HG02588 (cell line): ENCODE data around the gene IL37.
A peak's percentile ranks its signal among the peaks of the same experiment; 100 is the strongest.
"Not testable (repeated sequence)": the region's sequence is repeated elsewhere in the genome, so short reads cannot be mapped to it uniquely, and the experiment has no call there.

Experiments used
- ATAC-seq: cut with Tn5 transposase; IDR thresholded peaks from one replicate; pipeline ENCODE4 v1.9.1; 2021; ENCODE audit warnings: mild to moderate bottlenecking, moderate library complexity; ENCODE audit not compliant: unreplicated experiment

IL37 gene

DNA sequence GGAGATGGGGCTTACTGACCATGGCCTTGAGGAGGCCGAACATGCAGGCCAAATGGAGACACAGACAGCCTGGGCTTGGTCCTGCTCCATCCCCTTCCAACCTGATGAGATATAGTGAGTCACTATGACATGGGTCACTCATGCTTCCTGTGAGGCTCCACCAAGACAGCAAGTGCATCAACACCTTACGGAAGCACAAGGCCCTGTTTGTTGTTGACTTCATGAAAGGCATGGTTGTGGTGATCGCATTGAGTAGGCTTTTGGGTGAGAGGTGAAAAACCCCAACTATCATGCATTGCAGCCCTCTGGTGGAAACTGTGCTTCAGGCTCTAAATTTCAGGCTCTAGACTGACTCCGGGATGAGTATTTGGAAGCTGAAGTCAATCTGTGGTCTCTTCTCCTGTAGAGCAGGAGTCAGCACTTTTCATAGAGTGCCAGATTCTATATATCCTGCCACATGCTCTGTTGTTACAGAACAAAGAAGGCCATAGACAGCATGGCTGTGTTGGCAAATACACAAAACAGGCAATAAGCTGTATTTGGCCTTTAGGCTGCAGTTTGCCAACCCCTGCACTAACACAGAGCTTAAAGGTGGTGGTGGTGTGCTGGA, 10.1 kb downstream of the IL37 start:
- ATAC-seq: no peak

DNA sequence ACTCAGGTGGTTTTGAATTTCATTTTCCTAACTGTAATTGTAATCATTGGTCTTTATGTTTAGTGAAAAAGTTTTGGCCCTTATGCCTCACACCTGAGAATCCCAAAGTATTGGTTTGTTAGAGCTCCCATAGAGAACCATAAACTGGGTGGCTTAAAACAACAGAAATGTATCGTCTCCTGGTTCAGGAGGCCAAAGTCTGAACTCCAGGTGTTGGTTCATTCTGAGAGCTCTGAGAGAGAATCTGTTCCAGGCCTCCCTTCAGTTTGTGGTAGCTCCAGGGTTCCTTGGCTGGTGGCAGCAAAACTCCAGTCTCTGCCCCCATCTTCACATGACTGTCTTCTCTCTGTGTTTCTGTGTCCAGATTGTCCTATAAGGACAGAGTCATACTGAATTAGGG, 11.0 kb downstream of the IL37 start:
- no peak for ATAC-seq

DNA sequence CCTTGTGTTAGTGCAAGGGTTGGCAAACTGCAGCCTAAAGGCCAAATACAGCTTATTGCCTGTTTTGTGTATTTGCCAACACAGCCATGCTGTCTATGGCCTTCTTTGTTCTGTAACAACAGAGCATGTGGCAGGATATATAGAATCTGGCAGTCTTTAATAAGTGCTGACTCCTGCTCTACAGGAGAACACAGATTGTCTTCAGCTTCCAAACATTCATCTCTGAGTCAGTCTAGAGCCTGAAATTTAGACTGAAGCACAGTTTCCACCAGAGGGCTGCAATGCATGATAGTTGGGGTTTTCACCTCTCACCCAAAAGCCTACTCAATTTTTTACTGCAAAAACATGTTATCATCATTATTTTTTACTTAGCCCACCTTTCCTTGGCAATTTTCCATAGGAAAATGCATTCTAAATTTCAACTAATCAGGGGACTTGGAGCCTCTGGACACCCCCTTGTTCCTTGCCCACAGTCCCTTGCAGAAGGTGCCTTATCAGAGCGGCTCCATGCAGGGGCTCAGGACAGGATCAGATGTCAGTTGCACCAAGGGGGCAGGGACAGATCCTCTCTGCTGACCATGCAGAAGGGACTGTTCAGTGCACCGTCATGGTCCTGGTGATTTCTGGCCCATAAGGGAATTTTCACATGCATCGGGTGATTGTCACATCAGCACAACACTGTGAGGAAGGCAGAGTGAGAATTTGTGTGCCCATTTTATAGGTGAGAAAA, 12.4 kb downstream of the IL37 start:
- ATAC-seq: no peak

DNA sequence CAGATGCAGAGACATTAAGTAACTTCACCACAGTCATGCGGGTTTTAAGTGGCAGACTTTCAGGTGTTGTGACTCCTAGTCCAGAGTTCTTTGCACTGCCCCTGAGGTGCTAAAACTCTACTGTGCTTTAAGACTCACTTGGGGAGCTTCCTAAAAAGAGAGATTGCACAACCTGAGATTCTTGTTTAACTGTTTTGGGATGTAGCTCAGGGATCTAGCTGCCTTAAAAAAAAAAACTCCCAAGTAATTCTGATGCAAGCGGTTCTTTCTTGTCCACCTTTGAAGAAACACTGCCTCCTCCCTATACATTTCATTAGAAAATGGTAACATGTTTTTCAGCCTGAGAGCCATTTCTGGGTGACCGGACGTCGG, 13.0 kb downstream of the IL37 start:
- ATAC-seq: no peak

DNA sequence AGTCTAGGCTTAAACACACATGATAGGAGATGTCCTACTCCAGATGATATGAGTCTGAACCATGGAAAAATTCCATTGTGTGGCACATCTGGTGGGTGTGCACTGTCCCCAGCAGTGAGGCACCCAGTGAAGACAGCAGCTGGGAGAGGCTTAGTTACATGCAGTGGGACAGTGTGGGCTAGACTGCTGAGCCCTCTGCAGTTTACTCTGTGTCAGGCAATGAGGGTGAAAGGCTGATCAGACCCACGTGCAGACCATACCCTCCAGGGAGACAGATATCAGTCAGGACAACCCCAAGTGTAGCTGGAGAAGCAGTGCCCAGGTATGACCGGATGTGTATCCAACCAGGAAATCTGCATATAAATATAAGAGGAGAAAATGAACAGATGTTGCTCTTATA, 13.4 kb downstream of the IL37 start:
- no peak for ATAC-seq

DNA sequence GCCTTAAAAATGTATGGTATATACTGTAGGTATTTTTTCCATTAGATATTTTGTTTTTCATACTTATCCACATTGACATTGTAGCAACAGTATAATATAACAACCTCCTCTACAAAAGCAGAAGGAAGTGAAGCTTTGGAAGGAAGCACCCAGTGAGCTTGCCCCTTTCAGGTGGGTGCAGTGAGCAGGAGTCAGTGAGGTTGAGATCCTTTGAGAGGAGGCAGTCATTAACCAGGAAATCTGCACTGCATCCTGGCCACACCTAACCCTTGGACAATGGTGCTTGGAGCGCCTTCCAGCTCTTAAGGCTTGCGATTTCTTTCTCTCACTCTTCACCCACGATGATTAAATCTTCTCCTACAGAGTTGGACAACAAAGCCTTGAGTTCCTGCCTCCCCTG, 13.9 kb downstream of the IL37 start:
- no peak for ATAC-seq

DNA sequence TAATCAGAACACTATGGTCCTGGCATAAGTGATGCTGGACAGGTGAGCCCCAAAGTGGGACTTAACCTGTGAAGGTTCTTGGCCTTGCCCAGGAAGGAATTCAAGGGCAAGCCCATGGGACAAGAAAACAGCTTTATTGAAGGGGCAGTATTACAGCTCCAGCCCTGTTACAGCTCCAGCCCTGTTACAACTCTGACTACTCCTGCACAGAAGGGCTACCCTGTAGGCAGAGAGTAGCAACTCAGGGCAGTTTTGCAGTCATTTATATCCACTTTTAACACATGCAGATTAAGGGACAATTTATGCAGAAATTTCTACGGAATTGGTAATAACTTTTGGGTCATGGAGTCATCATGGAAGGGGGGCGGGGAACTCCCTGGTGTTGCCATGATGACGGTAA, 15.7 kb downstream of the IL37 start:
- no peak for ATAC-seq

DNA sequence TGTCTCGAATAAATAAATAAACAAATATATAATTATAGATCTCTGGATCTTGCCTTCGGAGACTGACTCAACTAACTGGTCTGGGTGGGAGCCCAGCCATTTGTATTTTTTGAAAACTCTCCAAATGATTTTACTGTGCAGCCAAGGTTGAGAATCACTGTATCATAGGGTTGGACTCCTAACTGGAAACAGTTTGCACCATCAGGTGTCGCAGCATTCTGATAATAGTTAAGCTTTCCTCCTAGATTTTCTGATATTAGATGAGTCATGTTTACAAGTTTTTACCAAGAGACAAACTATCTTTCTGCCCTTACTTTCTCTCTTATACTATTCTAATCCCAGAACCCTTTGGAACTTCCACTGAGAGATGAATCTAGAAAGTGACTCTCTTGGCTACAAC, 16.8 kb downstream of the IL37 start:
- ATAC-seq: no peak

DNA sequence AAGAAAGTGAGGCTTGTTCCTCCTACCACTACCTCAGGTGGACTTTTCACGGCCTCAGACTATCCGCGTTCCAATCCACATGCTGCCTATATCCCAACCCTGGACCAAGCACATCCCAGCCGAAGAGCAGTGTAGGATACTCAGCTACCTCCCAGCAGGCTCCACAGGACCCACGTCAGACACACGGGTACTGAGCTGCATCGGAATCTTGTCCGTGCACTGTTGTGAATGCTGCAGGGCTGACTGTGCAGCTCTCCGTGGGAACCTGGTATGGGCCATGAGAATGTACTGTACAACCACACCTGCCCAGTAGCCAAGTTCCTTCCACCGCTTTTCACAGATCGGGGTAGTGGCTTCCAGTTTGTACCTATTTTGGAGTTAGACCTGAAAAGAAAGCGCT, 22.3 kb downstream of the IL37 start:
- no peak for ATAC-seq

DNA sequence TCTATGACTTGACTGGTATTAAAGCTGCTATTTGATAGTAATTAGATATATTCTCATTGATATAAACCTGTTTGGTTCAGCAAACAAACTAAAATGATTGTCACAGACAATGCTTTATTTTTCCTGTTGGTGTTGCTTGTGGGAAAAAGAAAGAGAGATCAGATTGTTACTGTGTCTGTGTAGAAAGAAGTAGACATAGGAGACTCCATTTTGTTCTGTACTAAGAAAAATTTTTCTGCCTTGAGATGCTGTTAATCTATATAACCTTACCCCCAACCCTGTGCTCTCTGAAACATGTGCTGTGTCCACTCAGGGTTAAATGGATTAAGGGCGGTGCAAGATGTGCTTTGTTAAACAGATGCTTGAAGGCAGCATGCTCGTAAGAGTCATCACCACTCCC, 23.2 kb downstream of the IL37 start:
- not testable (repeated sequence) for ATAC-seq

DNA sequence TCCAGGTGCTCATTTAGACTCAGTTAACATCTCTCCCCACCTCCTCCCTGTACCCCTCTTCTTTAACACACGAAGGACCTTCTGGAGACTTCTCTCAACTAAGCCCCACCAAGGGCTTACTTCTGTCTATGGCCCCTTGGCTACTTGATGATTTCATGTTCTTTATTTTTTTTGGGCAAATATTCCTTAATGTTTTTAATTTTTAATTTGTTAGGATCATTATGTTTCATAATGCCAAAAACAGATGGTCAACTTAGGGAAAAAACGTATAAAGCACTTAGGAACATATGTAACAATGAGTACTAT, 25.9 kb downstream of the IL37 start:
- no peak for ATAC-seq

DNA sequence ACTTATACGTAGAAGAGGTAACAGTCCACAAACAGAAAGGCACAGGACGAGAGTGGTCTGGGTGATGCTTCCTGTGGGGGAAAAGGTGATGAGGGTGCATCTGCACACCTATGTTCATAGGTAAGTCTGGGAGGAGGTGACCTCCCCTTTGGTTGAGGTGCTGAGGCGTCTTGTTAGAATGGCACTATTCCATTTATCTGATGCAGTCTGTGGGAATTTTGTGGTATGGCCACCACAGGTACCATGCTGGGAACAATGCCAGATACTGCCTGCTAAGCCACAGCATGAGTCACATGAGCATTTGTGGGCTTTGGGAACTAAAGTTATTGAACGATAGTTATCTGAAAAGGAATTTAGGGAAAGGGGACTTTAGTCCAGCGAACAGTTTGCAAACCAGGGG, 27.9 kb downstream of the IL37 start:
- ATAC-seq: no peak

DNA sequence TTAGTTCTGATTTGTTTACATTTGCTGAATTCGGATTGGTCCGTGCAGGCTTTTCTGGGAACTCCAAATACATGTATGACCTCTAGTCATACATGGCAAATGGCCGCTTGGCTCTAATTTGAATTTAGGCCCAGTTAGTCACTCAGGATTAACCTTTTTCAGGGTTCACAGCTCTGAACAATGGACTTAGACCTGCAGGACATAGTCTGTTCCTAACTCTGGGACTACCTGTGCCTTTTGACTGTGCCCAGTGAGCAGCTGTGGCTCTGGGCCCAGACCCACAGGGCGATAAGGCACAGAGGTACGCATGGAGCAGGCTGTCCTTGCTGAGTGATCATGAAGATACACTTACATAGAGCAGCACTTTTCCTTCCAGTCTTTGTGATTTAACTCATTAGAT, 28.5 kb downstream of the IL37 start:
- ATAC-seq: no peak

DNA sequence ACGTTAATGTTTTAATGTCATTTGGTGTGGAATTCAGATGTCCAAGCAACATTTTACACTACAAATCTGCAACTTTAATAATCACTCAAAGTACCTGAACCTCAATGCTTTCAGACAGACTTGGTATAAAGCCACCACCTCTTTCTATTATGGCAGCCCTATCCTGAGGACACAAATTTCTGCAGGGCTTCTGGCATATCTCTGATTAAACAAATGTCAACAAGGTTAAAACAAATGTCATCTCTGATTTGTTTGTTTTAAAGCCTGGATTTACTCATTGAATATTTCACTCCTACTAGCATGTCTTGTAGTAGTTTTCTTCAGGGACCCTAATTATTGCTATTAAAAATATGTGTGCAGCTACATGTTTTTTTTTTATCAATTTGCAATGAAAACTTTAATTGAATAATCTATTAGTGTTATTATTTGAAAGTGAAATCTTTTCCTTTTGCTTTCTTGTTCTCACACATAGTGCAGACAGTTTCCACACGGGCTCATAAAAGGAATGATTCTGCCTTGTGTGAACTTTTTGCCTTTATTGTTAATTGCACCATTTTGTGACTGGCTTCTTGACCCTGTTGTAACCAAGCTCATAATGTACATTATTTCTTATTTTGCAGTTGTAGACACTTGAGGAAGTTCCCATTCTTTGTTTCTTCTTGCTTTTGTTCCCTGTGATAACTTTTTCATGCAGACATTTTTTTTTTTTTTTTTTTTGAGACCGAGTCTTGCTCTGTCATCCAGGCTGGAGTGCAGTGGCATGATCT, 30.1 kb downstream of the IL37 start:
- no peak for ATAC-seq

DNA sequence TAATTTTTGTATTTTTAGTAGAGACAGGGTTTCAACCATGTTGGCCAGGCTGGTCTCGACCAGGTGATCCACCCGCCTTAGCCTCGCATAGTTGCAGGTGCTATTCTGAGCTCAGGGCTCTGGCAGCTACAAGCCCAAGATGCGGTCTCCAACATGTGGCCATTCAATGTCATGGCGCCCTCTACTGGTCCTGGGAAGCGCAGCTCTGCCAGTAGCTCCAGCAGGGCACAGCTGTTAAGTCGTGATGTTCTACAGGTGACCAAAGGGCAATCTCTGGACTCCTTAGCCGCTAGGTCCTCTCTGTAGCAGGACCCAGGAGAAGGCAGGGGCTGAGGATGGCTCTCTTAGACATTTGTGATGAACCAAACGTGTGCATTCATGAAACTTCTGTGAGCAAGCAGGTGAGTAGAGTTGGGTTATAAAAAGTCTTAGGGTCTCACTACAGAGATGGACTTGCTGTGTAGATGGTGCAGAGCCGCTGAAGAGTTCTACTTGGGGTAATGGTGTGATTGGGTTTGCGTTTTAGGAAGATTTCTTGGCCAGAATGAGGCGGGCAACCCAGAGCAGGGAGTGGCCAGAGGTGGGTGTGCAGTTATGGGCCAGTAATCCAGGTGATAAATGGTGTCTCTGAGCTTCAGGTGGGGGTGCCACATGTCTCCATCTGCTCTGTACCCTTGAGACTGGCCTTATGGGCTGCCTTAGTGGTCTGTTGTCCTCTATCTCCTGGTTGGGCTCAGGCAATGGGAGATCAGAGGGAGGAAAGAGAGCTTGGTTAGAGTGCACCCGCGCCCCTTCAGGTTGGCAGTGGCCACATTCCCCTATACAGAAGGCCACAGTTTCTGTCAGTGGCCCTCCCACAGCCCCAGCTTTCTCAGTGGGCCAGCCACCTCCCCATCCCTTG, 31.0 kb downstream of the IL37 start:
- peak; percentile 82 for ATAC-seq

DNA sequence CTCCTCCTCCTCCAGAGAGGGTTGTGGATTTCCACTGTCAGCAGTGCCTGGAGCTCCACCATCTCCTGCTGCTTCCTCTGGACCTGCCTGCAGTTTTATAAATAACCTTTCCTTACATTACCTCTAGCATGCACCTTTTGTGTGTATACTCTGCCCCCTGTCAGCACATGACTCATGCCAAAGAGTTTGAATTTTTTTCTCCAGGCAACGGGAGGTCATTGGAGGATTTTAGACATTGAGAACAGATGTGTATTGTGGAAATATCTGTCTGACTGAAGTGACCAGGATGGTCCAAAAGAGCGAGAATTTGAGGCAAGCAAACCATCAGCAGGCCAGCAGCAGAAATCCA, 31.7 kb downstream of the IL37 start:
- no peak for ATAC-seq

DNA sequence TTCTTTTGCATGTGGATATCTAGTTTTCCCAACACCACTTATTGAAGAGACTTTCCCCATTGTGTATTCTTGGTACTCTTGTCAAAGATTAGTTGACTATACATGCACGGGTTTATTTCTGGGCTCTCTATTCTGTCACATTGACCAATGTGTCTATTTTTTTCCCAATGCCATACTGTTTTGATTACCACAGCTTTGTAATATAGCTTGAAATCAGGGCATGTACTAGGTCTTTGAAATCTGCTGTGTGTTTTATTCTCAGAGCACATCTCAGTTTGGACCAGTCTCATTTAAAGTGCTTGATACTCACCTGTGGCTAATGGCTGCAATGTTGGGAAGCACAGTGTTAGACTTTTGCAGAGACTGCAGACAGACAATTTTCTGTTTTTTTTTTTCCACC, 34.0 kb downstream of the IL37 start:
- ATAC-seq: no peak

DNA sequence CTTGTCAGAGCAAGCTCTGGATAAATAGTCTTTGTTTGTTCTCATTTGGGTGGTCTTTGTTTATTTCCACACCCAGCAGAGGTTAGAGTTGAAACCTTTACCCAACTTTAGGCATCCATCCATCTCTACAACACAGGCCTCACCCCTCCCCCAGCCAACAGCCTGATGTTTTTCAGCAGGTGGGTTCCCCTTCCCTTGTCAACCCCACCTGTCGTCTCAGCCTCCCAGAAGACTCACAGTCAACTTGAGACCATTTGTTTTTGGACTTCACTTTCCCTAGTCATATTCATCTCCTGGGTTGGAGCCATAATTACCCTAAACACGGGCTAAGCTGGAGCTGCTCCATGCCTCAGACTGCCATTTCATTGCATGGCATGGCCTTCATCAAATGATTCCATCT, 35.1 kb downstream of the IL37 start:
- ATAC-seq: no peak

DNA sequence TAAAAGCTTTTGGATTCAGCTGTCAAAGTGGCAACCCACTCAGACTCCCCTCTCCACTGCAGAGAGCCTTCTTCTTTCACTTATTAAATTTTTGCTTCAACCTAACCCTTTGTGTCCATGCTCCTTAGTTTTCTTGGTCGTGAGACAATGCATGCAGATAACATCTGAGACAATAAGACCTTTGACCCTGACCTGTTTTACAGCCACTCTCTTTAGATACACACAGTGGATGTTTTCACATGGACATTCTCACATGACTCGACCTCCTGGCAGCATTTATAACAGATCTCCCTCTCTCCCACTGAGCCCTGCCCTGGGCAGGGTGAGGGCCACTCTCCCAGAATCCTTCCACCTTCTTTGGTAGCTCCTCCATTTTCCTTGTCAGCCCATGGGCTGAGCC, 36.4 kb downstream of the IL37 start:
- ATAC-seq: no peak

DNA sequence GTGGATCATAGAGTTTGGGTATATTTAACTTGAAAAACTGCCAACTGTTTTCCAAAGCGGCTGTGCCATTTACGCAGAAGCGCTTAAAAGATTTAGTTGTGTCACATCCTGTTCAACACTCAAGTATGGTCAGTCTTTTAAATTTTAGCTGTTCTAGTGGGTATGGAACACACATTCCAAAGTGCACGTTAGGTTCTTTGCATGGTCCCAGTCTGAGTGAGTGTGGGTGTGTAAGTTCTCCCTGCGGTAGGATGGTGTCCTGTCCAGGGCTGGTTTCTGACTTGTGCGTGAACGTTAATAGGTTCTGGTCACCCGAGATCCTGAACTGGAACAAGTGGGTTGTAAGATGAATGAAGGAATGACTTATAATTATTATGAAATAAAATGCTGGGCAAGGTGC, 38.5 kb downstream of the IL37 start:
- no peak for ATAC-seq

DNA sequence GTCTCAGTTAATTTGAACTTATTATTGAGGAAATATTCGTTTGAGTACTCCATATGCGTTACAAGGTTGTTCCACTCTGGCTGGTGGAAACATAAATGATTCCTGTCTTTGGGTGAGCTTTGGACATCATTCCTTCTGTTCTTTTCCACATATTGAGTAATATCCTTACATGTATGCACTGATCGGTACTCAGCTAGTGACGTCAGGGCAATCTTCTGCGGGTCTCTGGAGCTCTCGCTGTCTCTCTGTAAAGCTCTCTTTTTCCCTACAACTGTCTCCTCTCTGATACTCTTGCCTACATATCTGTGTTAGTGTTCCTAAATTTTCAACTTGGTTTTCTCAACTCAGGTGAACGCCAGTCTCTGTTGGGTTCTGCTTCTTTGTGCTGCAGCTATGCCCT, 43.4 kb downstream of the IL37 start:
- no peak for ATAC-seq

DNA sequence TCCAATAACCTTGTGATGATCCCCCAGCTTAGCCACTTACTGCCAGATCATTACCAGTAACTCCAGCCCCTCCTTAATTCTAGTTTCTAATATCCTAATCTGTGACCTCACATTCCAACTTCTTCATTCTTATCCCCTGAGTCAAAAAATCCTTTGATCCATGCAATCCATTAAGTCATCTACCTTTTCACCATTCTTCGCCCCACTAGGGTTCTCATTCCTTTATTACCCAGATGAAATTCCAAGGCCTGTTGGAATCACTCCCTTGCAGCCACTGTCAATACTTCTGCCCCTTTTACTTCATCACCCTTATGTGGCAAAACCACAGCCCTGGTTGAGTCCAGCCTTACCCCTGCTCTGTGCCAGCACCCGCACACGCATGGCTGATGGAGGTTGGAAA, 46.5 kb downstream of the IL37 start:
- ATAC-seq: no peak
